GM21576 (cell line): ENCODE results near the gene TMEM59L.
"Not testable (repeated sequence)": the region's sequence is repeated elsewhere in the genome, so short reads cannot be mapped to it uniquely, and the experiment has no call there.

ENCODE experiments used
- ATAC-seq: cut with Tn5 transposase; IDR thresholded peaks from one replicate; pipeline ENCODE4 v1.9.1; 2021; ENCODE audit warnings: mild to moderate bottlenecking, moderate library complexity; ENCODE audit not compliant: unreplicated experiment

TMEM59L gene

DNA sequence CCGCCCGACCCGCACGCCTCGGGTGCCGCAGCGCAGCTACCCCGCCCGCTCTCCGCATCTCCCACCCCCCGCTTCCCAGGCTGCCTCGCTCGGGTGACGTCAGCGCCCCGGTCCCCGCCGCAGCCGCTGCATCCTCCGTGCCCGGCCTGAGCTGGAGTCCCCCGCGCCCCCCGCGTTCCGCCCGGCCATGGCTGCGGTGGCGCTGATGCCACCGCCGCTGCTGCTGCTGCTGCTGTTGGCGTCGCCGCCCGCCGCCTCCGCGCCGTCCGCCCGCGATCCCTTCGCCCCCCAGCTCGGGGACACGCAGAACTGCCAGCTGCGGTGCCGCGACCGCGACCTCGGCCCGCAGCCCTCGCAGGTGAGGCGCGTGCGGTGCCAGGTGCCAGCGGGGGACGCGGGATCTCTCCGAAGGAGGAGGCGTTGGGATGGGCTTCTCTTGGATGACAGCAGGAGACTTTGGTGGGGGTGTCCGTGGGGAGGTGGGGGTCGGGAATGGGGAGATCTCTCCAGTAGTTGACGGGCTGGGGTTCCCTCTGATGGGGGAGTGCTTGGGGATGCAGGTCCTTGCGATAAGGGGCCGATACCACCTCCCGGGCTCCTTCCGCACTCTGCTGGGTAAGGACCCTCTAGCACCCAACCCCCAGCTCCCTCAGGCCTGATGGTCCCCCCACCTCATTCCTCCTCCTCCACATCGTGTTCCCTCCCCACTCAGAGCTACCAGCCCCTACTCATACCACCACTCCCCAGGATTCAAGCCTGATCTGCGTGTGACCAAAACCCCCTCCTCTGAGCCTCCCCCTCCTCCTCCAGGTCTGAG is at the start of gene TMEM59L:
Gene TMEM59L, plus strand, starts transcription at position 99 of the 817 bp plus-strand sequence. Its CDS starts 89 bp downstream, at position 188.
- no peak for ATAC-seq

DNA sequence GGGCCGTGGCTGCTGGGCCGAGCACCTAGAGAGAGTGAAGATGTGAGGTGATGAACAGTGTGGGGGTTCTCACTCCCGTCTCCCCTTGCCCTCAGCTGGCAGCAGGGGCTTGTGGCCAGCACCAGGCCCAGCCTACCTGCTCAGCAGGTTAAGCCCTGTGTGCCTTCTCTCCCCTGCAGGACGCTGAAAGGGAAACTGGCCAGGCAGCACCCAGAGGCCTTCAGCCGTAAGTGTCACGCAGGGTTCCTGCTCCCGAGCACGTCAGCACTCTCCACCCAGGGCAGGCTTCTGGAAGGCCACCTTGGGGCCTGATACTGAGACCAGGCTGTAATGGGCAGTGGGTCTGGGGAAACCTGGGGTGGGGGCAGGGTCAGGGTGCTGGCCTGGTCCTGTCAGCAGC is 45.7 kb upstream of the TMEM59L start:
- no peak for ATAC-seq

DNA sequence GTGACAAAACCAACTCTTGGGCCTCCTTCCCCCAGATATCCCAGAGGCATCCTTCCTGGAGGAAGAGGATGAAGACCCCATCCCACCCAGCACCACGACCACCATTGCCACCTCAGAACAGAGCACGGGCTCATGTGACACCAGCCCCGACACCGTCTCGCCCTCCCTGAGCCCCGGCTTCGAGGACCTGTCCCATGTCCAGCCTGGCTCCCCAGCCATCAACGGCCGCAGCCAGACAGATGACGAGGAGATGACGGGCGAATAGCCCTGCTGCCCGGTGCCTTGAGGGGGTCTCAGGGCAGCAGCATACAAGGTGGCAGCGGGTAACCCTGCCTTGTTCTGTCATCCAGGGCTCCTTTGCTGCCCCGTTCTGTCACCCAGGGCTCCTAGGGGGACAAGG is 44.3 kb upstream of the TMEM59L start:
- ATAC-seq: no peak

DNA sequence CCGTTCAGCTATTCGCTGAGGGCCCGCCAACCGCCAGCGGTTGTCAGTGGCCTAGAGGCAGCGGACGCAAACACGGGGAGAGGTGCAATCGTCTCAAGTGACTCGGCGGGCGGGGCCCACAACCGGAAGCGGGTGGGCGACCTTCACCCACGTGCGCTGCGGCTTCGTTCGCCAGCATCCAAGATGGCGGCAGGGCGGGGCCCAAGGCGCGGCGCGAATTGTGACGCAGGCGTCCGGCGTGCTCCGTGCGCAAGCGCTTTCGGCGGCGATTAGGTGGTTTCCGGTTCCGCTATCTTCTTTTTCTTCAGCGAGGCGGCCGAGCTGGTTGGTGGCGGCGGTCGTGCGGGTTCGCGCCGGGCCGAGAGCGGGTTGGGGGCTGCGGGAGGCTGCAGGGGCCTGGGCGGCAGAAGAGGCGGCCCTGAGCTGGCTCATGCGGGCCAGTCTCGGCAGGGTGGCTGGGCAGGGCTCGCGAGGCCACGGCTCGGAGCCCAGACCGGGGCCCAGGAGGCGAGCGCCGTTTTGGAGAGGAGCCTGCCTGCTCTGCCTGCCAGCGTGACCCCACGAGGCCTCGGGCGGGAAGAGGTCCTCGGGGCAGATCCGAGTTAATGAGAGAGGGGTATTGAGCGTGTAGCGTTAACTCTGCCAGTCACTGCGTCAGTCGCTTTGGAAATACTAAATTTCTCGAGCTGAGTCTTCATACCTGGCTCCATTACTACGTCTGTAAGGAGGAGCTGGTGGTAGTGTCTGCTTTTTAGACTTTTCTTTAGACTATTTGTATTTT is 40.9 kb upstream of the TMEM59L start, which contains the start of gene UBA52:
Gene UBA52, plus strand, starts transcription at position 294 of the 781 bp plus-strand sequence. CDS start 1,444 bp downstream, outside the sequence.
- ATAC-seq: peak; percentile 85

DNA sequence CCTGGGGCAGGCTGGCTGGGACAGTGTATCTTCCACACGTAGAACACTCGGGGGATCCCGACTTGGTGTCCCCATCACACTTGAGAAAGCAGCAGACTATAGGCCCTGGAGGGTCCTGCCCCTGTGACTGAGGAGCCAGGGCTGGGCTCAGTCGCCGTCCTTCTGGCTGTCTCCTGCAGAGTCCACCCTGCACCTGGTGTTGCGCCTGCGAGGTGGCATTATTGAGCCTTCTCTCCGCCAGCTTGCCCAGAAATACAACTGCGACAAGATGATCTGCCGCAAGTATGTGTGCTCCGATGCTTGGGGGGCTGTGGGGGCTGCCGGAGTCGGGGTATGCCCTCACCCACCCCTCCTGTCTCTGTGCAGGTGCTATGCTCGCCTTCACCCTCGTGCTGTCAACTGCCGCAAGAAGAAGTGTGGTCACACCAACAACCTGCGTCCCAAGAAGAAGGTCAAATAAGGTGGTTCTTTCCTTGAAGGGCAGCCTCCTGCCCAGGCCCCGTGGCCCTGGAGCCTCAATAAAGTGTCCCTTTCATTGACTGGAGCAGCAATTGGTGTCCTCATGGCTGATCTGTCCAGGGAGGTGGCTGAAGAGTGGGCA is 37.9 kb upstream of the TMEM59L start:
- no peak for ATAC-seq

DNA sequence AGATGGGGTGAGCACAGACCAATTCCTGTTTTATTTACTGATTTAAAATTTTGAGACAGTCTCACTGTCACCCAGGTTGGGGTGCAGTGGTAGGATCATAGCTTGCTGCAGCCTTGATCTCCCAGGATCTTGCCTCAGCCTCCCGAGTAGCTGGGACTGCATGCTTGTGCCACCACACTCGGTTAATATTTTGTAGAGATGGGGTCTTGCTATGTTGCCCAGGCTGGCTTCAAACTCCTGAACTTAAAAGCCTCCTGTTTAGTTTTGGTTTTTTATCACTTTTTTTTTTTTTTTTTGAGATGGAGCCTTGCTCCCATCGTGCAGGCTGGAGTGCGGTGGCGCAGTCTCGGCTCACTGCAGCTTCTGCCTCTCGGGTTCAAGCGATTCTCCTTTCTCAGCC is 36.3 kb upstream of the TMEM59L start:
- no peak for ATAC-seq

DNA sequence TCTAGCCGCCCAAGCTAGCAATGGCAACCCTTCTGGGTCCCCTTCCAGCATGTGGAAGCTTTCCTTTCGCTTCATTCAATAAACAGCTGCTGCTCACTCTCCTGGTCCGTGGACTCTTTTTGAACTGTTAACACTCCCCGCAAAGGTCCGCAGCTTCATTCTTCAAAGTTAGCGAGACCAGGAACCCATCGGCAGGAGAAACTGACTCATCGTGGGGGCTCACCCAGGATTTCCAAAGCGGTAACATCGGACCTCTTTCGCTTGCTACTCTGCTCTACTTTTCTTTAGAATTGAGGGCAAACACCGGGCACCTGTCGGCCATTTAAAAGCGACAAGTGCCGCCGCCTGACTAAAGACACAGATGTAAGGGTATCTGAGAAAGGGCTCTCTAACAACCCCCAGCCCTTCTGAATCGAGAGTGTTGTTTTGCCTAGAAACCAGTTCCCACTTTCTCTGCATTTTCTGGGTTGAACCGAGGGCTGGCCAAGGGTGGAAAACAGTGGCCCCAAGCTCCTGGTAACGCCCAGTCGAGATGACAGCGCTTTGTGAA is 35.2 kb upstream of the TMEM59L start:
- no peak for ATAC-seq

DNA sequence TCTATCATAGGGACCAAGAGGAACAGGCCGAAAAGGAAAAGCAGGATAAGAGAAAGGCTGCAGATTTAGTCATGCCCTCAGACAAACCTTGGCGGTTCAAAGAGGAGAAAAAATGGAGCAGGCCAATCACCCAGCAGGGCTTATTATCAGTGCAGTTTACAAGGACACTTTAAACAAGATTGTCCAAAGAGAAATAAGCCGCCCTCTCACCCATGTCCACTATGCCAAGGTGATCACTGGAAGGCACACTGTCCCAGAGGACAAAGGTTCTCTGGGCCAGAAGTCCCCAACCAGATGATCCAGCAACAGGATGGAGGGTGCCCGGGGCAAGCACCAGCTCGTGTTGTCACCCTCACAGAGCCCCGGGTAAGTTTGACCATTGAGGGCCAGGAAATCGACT is 32.4 kb upstream of the TMEM59L start:
- ATAC-seq: no peak

DNA sequence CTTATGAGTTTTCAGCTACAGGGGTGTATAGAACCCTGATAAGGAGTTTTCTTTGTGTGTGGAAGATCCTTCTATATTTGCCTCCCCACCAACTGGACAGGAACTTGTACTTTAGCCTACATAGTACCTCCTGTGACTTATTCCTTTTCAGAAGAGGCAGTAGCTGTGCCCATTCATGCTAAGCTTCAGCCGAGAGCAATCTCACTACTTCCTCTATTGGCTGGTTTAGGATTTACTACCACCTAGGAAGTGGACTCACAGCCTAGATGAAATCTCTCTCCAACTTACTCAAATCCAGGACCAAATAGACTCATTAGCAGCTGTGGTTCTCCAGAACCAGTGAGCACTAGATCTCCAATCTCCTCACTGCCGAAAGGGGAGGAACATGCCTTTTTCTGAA is 26.4 kb upstream of the TMEM59L start:
- ATAC-seq: no peak

DNA sequence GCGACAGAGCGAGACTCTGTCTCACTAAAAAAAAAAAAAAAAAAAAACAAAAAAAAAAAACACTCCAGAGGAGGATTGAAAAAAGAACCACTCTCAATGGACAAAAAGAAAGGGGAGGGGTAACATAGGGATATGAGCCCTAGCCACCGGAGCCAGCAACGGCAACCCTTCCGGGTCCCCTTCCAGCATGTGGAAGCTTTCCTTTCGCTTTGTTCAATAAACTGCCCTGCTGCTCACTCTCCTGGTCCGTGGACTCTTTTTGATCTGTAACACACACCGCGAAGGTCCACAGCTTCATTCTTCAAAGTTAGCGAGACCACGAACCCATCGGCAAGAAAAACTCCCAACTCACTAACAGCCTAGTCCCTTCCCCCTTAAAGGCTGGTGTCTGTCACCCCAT is 25.1 kb upstream of the TMEM59L start:
- ATAC-seq: no peak

DNA sequence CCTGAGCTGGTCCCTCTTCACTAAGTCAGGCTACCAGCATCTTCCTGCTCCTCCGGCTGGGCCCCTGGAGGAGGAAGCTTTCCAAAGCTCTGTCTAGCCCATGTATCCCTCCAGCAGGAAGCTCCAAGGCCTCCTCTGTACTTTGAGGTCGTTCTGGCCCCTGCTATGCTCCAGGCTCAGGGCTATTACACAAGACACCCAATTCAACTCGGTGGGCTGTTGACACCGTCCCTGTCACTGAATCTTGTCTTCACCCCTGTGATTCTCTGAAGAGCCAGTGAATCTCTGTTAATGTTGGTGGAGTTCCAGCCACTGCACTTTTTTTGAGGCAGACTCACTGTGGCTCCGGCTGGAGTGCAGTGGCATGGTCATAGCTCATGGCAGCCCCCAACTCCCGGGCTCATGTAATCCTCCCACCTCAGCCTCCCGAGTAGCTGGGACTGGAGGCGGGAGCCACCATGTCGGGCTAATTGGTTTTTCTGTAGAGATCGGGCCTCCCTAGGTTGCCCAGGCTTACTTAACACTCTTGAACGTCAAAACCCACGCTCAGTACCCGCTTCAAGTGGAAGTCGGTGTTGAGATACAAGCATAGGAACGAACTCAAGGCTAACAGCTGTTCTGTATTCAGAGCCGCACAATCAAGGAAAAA is 24.6 kb upstream of the TMEM59L start:
- no peak for ATAC-seq

DNA sequence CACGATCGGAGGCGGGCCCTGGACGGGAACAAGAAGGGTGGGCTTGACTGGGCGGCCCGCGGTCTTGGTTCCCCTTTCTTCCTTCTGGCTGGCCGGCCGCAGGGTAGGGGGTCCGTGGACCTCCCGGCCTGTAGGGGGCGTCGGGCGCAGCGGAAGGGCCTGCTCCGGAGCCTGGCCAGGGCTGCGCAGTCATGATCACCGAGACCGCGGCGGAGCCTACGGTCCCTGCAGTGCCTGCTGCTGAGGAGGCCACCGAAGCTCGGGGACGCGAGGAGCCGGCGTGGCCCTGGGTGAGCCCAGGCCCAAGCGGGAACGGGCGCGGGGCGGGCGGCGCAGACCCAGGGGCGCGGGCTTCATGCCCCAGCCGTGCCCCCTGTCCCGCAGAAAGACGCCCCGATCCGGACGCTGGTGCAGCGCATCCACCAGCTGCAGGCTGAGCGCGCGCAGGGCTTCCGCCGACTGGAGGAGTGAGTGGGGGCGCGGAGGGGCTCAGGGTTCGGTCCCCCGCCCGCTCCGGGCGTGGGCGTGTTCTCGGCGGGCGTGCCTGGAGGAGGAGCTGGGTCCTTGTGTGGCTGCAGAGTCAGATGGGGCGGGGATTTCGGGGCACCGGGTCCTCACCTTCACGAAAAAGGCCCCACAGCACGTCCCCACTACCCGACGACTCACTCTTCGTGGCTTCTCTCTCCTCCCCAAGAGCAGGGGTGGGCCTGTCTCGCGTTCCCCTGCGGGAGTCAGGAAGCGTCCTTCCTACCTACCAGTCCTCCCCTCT is 23.9 kb upstream of the TMEM59L start, which contains the start of gene REX1BD:
Gene REX1BD, plus strand, starts transcription at position 188 of the 769 bp plus-strand sequence. Its CDS starts 4 bp downstream, at position 192.
- peak; percentile 72 for ATAC-seq

DNA sequence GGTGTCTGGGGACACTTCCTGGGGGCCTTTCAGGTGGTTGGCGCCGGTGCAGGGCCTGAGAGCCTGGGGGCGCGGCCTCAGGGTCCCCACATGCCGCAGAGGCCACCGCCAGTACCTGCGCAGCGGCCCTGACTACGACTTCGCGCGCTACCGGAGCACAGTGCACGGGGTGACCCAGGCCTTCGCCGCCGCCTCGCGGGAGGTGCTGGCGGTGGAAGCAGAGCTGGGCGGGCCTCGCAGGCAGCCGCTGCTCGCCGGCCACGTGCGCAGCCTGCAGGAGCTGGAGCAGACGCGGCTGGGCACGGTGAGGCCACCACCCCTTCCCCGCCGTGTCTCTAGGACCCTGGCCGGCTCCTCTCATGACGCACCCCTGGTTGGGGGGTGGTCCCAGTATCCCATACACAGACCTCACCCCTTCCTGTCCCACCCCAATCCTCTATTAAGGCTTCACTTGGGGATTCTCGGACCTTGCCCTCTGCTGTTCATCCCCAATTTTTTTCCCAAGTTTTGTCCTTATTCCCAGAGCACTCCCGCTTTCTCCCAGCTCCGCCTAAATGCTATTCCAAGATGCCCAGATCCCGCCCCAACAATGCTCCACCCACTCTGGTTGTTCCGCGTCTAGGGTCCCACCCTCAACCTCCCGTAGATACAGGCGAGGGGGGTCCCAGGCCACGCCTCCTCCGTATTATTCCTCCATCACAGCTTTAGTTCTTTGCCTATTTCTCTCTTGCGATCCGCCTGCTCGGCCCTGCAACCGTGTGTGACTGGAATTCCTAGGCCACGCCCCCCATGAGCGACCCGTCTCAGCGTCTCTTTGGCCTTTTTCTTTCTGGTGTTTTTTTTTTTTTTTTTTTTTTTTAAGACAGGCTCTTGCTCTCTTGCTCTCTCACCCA is 23.0 kb upstream of the TMEM59L start:
- ATAC-seq: peak; percentile 36

DNA sequence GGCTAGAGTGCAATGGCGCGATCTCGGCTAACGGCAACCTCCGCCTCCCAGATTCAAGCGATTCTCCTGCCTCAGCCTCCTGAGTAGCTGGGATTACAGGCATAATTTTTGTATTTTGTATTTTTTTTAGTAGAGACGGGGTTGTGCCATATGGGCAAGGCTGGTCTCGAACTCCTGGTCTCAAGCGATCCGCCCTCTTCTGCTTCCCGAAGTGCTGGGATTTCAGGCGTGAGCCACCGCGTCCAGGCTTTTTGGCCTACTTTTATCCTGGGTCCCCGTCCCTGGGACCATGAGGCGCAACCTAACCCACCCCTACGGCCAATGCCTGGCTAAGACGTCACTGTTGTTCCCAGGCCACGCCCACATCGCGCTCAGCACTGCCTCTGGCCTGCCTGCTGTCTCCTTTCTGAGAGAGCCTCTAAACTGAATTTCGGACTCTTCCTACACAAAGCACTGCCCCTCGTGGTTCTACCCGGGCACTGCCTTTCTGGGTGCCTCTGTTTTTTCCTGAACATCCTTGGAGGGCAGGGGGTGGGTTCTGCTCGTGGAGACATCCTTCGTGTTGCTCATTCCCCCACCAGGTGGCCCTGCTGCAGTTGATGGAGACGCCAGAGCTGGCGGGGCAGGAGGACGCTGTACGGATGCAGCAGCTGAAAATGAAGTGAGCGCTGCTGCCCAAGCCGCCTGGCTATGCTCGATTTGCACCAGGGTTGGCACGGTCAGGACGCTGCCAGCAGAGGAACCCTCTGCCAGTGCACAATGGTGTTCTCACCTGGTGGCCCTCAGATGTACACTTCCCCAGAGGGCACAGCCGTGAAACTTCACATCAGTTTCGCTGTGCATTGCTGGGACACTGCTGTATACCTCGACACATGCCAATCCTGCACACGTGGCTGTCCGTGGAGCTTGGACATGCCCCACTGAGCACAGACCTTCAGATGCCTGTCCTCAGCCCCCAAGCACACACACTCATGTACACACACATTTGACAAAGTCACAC is 22.1 kb upstream of the TMEM59L start:
- no peak for ATAC-seq

DNA sequence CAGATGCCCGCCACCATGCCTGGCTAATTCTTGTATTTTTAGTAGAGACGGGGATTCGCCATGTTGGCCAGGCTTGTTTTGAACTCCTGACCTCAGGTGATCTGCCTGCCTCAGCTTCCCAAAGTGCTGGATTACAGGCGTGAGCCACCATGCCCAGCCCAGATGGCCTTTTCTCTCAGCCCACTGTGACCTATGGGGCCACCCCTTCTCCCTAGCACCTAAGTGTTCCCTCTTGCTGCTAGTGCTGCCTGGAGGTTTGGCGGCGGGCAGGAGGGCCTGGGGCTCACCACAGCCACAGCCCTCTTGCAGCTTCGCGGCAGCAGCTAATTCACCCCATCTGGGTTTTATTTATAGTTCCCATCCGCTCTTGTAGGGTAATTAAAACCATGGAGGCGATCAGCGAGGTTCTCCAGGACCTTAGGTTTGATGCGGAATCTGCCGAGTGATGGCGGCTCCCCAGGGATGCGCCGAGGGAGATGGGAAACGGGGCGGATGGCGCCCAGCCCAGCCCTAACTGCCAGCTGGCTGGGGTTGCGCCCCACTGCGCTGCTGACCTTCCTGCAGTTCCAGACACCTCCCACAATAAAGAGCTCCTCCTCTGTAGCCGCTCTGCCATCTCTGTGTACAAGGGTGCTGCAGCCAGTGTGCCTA is 20.8 kb upstream of the TMEM59L start:
- no peak for ATAC-seq

DNA sequence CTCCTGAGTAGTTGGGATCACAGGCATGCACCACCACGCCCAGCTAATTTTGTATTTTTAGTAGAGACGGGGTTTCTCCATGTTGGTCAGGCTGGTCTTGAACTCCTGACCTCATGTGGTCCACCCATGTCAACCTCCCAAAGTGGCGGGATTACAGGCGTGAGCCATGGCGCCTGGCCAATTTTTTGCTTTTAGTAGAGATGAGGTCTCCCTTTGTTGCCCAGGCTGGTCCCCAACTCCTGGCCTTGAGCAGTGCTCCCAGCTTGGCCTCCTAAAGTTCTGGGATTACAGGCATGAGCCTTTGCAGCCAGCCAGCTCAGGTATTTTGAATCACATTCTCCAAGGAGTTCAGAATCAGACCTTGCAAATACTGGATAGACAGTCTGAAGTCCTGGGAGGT is 19.9 kb upstream of the TMEM59L start:
- not testable (repeated sequence) for ATAC-seq
